ENCODE data around the gene PARP3. TPM values are rescaled to one million over a fixed set of nuclear protein-coding genes. Genes with fewer than 3 reads are reported as not detected.

PARP3 gene

GRCh38 chr3:51997935-51998596 lies 55.9 kb downstream of the PARP3 start:
- no peak for DNase-seq
- Histone ChIP-seq H2AFZ (ENCODE audit: low read depth, low read length) (no peak overlapping the region), H2BK120ac (ENCODE audit: low read depth, low read length) (no peak overlapping the region), H3K23ac (ENCODE audit: low read length in 2 of 2) (no peak overlapping the region), H2AK5ac (ENCODE audit: low read length, severe bottlenecking) (no peak overlapping the region), H3K4me2 (ENCODE audit: low read length, poor library complexity, severe bottlenecking) (no peak overlapping the region), H3K4me3 (ENCODE audit: insufficient read depth in 1 of 2, low read depth in 1 of 2, low read length in 2 of 2) (no peak overlapping the region), H3K4ac (ENCODE audit: low read depth in 1 of 2, low read length in 2 of 2) (no peak overlapping the region), H3K18ac (ENCODE audit: low read depth in 1 of 2, low read length in 2 of 2) (no peak overlapping the region), H3K9ac (ENCODE audit: low read length) (no peak overlapping the region), H2BK12ac (ENCODE audit: low read length in 2 of 2) (no peak overlapping the region), H2BK15ac (ENCODE audit: low read depth, poor library complexity, severe bottlenecking) (no peak overlapping the region), H2BK5ac (ENCODE audit: low read depth, low read length, poor library complexity, severe bottlenecking) (no peak overlapping the region), H3K4me1 (ENCODE audit: control insufficient read depth, insufficient read depth, low read depth, low read length) (peaks cover 18% of the 10 kb centered on the region), H3K27ac (ENCODE audit: low read length, poor library complexity, severe bottlenecking) (no peak overlapping the region), H3K9me3 (ENCODE audit: control insufficient read depth, low read length) (no peaks in the 10 kb centered on the region), H3K36me3 (ENCODE audit: control insufficient read depth in 1 of 2, insufficient read depth in 2 of 2, low read depth in 1 of 2, low read length in 2 of 2) (peaks cover 16 to 22% of the 10 kb centered on the region in 2 experiments), H4K8ac (ENCODE audit: low read length) (no peak overlapping the region), H3K14ac (ENCODE audit: low read length in 2 of 2) (no peak overlapping the region), H3K27me3 (ENCODE audit: control insufficient read depth in 1 of 2, insufficient read depth in 1 of 2, low read length in 2 of 2) (peaks cover 0 to 14% of the 10 kb centered on the region in 2 experiments), H4K91ac (ENCODE audit: low read length) (no peak overlapping the region), H3K79me1 (replicated peaks; ENCODE audit: low read length, poor library complexity, severe bottlenecking) (peaks cover 2% of the 10 kb centered on the region)
- 32% methylated on average over 6 of the region's 7 CpGs for WGBS

Small RNA genes lying within 50 kb of the gene (small RNA-seq; reads per million reads assigned to genes)
- gene AC115284.1 (ENCODE audit: low read depth) = not detected
